GM18498 (cell line): ENCODE measurements around the gene FBXO5.
A peak's percentile ranks its signal among the peaks of the same experiment; 100 is the strongest.
"Not testable (repeated sequence)": the region's sequence is repeated elsewhere in the genome, so short reads cannot be mapped to it uniquely, and the experiment has no call there.

Source experiments
- ATAC-seq: cut with Tn5 transposase; IDR thresholded peaks from one replicate; pipeline ENCODE4 v1.9.1; 2021; ENCODE audit warnings: mild to moderate bottlenecking, moderate library complexity; ENCODE audit not compliant: unreplicated experiment

The FBXO5 gene, protein sequence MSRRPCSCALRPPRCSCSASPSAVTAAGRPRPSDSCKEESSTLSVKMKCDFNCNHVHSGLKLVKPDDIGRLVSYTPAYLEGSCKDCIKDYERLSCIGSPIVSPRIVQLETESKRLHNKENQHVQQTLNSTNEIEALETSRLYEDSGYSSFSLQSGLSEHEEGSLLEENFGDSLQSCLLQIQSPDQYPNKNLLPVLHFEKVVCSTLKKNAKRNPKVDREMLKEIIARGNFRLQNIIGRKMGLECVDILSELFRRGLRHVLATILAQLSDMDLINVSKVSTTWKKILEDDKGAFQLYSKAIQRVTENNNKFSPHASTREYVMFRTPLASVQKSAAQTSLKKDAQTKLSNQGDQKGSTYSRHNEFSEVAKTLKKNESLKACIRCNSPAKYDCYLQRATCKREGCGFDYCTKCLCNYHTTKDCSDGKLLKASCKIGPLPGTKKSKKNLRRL

GRCh38 chr6:152982904-152983636 is at the start of gene FBXO5:
TSS of gene FBXO5 (minus strand) at chr6:152983041. CDS start at chr6:152982959, 82 bp downstream.
- ATAC-seq, result peak; percentile 89

GRCh38 chr6:153032255-153032882 is 49.5 kb upstream of the FBXO5 start:
- ATAC-seq, result no peak

DNA sequence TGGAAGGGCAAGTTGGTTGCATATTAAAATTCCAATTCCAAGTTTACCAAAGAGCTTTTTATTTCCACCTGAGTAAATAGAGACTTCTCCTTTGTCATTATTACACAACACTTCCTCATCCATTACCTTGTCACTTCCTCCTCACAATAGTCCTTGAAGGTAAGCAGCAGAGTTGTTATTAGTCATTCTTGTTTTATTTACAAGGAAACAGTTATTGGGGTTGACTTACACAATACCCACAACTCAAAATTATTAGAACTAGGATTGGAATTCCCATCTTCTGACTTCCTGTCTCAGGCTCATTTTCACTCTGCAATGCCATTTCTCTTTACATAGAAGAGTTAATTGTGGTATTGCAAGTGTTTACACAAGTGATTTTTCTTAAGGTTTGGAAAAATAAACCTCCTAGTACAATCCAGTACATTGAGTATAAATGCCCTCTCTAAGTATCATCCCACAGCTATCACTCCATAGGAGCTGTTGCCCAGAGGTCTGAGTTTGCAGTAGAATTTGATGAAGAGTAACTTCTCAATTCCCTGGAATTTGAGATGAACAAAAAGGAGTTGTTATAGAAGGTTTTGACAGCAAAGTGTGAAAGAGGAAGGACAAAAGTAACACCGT is 48.6 kb upstream of the FBXO5 start:
- no peak for ATAC-seq

GRCh38 chr6:153028963-153029362 is 46.1 kb upstream of the FBXO5 start:
- no peak for ATAC-seq

- ATAC-seq, result no peak
These were observed 45.4 kb upstream of the FBXO5 start for GRCh38 chr6:153028286-153028685.

- ATAC-seq, result no peak
These were observed 44.6 kb upstream of the FBXO5 start for GRCh38 chr6:153027480-153027879.

- no peak for ATAC-seq
These were observed 41.8 kb upstream of the FBXO5 start for GRCh38 chr6:153024709-153025017.

- peak; percentile 99 for ATAC-seq
These were observed 41.3 kb upstream of the FBXO5 start for GRCh38 chr6:153023977-153024708.

DNA sequence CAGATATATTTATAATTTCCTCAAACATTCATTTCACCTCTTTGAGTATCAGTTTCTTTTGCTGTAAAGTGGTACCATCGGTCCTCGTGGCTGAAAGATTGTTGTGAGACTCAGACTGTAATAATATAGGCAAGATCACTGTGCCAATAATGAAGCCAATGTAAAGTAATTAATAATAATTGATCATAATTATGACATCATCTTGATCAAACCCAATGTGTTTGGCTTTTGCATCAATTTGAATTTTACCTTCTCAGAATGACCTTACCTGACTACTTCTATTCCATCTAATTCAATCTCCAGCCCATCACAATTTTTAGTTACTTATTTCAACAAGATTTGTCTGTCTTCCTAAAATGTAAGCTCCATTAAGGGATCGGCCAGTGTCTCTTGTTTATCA is 35.5 kb upstream of the FBXO5 start:
- no peak for ATAC-seq

- no peak for ATAC-seq
These were observed 34.0 kb upstream of the FBXO5 start for GRCh38 chr6:153016846-153017245.

- ATAC-seq, result no peak
These were observed 32.3 kb upstream of the FBXO5 start for GRCh38 chr6:153015094-153015640.

GRCh38 chr6:153013438-153013837 is 30.6 kb upstream of the FBXO5 start:
- no peak for ATAC-seq

- no peak for ATAC-seq
These were observed 30.0 kb upstream of the FBXO5 start for GRCh38 chr6:153012856-153013255.

DNA sequence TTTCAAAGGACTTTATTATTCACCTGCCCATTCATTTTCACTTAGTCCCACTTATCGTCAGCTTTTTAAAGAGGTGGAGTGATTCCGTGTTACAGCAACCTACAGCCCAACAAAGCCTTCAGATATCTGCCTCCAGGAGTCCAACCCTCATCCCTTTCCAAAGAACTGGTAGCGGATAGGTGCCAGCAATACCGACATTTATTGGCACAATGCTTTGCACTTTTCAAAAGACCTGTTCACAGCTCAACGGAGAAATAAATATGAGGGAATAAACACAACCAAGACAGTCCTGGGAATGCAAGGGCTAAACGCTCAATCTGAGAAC is 20.5 kb upstream of the FBXO5 start:
- ATAC-seq, result peak; percentile 2

DNA sequence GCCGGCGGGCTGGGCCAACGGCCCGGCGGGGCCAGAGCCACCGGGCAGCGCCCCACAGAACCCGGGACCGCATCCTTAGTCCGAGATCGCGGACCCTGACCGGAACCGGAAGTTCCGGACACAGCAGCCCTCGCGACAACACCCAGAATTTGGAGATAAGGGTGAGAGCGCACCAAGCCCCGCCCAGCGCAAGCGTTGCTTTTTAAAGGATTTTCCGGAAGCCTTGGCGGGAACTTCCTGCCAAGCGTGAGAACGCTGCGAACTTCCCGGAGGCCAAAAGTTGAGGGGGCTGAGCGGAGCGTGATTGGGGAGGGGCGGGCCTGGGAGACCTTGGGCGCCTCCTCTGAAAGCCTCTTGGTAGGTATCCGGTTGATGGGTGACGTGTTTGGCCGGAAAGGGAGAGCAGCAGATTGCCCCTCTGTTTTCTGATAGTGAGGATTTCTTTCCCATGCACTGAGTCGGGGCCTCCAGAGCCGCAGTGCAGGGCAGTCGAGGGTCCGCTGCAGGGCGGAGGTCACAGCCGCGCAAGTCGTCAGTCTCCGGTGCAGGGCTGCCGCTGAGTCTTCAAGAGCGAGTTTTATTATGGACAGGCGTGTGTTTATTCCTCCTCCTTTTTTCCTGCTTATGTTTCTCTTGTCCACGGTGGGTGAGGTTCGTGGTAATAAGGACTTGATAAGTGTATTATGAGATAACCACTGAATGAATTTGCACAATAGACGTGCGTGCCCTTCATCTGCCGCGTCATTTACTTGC is 19.9 kb upstream of the FBXO5 start, which contains the start of gene MTRF1L:
MTRF1L (minus strand) TSS at position 97 of the 753 bp plus-strand sequence; CDS start at position 73, 24 bp downstream.
- peak; percentile 95 for ATAC-seq

DNA sequence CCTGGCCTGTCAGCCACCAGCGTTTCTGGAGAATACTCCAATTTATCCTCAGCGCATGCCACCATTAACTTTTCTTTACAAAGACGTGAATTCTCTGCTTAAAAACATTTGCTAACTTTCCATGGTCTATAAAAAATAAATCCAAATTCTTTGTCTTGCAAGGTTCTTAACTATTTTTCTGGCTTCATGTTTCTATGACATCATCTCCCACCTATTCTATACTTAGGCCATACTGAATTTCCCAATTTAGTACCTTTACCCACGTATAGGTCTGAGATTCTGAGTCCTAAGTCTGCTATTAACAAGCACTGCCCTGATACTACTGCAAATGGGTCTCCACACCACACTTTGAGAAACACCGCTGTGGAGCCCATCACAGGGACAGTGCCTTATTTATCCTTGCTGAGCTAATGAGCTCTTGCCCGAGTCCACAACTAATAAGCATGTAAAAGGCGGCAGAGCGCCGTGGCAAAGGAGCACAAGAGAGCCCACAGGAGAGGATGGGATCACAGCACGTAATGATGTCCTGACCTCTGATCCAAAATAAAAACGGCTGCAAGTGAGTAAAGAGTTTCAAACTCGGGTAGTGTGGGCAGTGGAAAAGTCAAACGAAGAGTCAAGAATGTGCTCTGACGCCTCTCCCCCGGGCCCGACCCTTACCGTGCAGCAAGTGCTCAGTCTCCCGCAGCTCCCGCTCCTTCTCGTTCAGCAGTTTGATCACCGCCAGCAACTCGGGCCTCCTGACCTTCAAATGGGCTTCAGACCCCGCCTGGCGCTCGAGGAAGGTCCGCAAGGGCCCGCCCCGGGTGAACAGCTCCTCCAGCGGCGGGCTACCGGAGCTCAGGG is 19.1 kb upstream of the FBXO5 start:
- ATAC-seq, result peak; percentile 28

DNA sequence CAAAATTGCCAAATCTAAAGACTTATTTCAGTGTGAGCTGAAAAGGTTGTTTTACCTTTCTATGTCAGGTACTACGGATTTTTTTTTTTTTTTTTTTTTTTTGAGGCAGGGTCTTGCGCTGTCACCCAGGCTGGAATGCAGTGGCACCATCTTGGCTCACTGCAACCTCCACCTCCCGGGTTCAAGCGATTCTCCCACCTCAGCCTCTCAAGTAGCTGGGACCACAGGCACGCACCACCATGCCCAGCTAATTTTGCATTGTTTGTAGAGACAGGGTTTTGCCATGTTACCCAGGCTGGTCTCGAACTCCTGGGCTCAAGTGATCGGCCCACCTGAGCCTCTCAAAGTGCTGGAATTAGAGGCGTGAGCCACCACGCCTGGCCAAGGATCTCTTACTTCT is 17.9 kb upstream of the FBXO5 start:
- ATAC-seq, result not testable (repeated sequence)

- no peak for ATAC-seq
These were observed 17.4 kb upstream of the FBXO5 start for GRCh38 chr6:153000243-153000642.

DNA sequence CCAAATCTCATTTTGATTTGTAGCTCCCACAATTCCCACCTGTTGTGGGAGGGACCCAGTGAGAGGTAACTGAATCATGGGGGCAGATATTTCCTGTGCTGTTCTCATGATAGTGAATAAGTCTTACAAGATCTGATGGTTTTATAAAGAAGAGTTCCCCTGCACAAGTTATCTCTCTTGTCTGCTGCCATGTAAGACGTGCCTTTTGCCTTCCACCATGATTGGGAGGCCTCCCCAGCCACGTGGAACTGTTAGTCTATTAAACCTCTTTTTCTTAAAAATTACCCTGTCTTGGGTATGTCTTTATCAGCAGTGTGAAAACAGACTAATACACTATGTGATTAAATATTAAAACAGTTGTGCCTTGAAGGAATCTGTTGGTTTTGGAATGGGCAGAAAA is 16.7 kb upstream of the FBXO5 start:
- ATAC-seq, result not testable (repeated sequence)
